ENCODE results near the gene MSL3B.
A peak's percentile ranks its signal among the peaks of the same experiment; 100 is the strongest.

Gene MSL3B

DNA sequence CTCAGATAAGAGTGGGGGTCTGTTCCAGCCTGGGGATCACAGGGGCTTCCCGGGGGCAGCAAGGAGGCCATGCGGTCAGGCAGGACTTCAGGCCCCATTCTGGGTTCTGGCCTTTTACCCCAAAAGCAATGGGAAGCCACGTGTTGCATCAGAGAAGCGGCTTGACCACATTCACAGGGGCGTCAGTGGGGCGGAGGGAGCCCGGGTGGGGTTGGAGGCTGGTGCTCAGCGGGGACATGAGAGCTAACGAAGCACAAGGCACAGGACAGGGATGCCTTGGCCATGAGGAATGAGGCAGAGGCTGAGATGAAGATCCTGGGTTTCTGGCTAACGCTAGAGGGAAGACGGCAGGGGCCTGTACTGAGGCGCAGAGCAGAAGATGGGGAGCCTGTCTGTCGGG lies 19.9 kb downstream of the MSL3B start:
- ATAC-seq (no peak), DNase-seq (no peak)
- Mint-ChIP-seq H3K36me3 (peaks cover 83% of the 10 kb centered on the region), H3K4me1 (peaks cover 46% of the 10 kb centered on the region), H3K27ac (no peak overlapping the region), H3K9me3 (ENCODE audit: low read depth) (no peaks in the 10 kb centered on the region), H3K4me3 (no peak overlapping the region), H3K27me3 (no peaks in the 10 kb centered on the region)
- CTCF ChIA-PET, result interaction anchor here (2.2 kb wide), 1 partner anchor 10 kb away, joined by 6 read pairs; no protein-coding TSS in a partner anchor

DNA sequence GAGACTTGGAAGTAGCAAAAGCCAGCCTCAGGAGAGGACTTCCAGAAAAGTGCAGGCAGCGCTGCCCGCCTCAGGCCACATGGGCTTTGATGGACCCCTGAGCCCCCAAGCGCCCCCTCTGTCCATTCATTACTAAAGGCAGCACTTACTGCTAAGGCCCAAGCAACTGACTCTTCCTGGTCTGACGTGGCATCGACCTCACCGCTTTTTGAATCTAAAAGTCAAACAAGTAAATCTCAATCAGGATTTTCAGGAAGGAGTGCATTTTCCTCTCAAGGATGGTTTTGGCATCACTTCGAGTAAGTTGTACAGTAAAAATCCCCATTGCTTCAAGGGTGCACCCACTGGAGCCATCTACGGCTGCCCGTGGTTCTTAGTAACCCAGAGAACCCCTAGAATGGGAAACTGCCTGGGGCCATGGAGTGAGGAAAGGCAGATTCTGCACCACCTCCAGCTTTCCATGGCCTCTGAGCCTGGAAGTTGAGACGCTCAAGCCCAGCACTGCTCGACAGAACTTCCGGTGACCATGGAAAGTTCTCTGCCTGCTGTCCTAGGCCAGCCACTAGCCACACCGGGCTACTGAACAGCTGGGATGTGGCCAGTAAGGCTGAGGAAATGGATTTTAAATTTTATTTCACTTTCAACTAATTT lies 20.8 kb downstream of the MSL3B start:
- DNase-seq (no peak), ATAC-seq (no peak)
- Mint-ChIP-seq H3K27ac (no peak overlapping the region), H3K9me3 (ENCODE audit: low read depth) (no peaks in the 10 kb centered on the region), H3K36me3 (peaks cover 82% of the 10 kb centered on the region), H3K4me1 (peaks cover 42% of the 10 kb centered on the region), H3K4me3 (no peak overlapping the region), H3K27me3 (no peaks in the 10 kb centered on the region)
- CTCF ChIA-PET, result no interaction called here

DNA sequence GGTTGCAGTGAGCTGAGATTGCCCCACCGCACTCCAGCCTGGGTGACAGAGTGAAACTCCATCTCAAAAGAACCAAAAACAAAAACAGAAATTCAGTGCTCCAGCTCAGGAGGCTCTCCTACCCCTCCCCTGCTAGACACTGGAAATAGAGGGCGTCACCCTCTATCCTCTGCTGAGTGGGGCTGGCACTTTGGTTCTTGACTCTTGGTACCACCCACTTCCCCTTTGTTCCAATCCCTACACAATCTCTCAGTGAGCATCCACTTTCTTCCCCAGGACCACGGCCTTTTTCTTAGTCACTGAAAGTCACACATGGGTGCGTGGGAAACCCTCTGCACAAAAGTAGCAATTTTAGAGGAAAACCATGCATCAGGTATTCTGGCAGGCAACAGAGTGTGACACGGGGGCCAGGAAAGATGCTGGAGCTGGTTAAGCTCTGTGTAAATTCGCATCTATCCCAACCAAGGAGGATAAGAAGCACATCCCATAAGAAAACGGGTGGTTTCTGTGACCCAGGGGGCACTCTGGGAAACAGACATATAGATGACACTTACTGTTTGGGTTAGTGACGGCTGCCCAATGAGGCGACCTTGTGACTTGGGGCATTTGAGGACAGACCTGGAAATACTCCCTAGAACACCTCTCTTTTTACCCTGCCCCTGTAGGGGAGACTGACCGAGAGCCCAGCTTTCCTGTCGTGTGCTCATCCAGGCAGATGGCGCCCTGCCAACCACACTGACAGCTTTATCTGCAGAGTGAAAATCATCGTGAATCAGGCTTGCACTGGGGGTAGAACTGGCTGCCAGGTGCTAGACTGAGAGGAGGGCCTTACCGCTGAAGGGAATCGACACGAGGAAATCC lies 21.6 kb downstream of the MSL3B start:
- ATAC-seq (no peak), DNase-seq (no peak)
- CTCF ChIA-PET, result no interaction called here
- Mint-ChIP-seq H3K27ac (no peak overlapping the region), H3K27me3 (no peaks in the 10 kb centered on the region), H3K4me1 (peaks cover 38% of the 10 kb centered on the region), H3K36me3 (peaks cover 82% of the 10 kb centered on the region), H3K4me3 (no peak overlapping the region), H3K9me3 (ENCODE audit: low read depth) (no peaks in the 10 kb centered on the region)

GRCh38 chr2:233845301-233846060 lies 22.7 kb downstream of the MSL3B start:
- CTCF ChIA-PET, result no interaction called here
- Mint-ChIP-seq H3K36me3 (peaks cover 84% of the 10 kb centered on the region), H3K4me3 (no peak overlapping the region), H3K4me1 (peaks cover 39% of the 10 kb centered on the region), H3K27ac (no peak overlapping the region), H3K27me3 (no peaks in the 10 kb centered on the region), H3K9me3 (ENCODE audit: low read depth) (no peaks in the 10 kb centered on the region)
- no peak for ATAC-seq
- DNase-seq, result no peak

DNA sequence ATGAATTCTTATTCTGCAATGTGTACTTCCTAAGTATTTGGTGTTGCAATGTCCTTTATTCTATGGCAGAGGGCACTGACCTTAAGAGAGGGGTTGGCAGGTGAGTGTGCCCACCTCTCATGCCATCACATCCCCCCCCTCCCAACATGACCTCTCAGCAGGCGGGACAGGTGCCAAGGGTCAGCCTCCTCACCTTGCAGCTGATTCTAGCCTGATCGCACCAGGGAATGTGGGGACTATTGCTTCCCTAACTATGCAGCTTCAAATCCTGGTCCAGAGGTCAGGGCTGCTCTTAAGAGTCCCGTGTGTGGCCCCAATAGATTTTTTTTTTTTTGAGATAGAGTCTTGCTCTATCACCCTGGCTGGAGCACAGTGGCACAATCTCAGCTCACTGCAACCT lies 23.4 kb downstream of the MSL3B start:
- Mint-ChIP-seq H3K4me1 (peaks cover 41% of the 10 kb centered on the region), H3K4me3 (no peak overlapping the region), H3K27me3 (no peaks in the 10 kb centered on the region), H3K36me3 (peaks cover 85% of the 10 kb centered on the region), H3K9me3 (ENCODE audit: low read depth) (no peaks in the 10 kb centered on the region), H3K27ac (no peak overlapping the region)
- ATAC-seq, result no peak
- CTCF ChIA-PET, result interaction anchor here (0.8 kb wide), 1 partner anchor 23 kb away, joined by 3 read pairs; the partner anchor contains the start of gene MSL3B
- no peak for DNase-seq

- peaks cover 44% of the 10 kb centered on the region for H3K4me1 Mint-ChIP-seq
- H3K27me3 Mint-ChIP-seq, result no peaks in the 10 kb centered on the region
- no peak for ATAC-seq
- H3K4me3 Mint-ChIP-seq, result no peak overlapping the region
- H3K9me3 Mint-ChIP-seq (ENCODE audit: low read depth), result no peaks in the 10 kb centered on the region
- H3K36me3 Mint-ChIP-seq, result peaks cover 85% of the 10 kb centered on the region
- DNase-seq, result no peak
- no peak overlapping the region for H3K27ac Mint-ChIP-seq
- CTCF ChIA-PET, result interaction anchor here (0.8 kb wide), 2 partner anchors 13 to 24 kb away, joined by 3 read pairs; partner anchors contain the start of gene MSL3B
Measured at GRCh38 chr2:233844064-233844807, 23.9 kb downstream of the MSL3B start.

GRCh38 chr2:233841183-233841582 lies 27.0 kb downstream of the MSL3B start:
- ATAC-seq (no peak), DNase-seq (no peak)
- Mint-ChIP-seq H3K27ac (no peak overlapping the region), H3K4me1 (peaks cover 43% of the 10 kb centered on the region), H3K36me3 (peaks cover 89% of the 10 kb centered on the region), H3K9me3 (ENCODE audit: low read depth) (no peaks in the 10 kb centered on the region), H3K27me3 (no peaks in the 10 kb centered on the region), H3K4me3 (no peak overlapping the region)
- CTCF ChIA-PET, result no interaction called here

DNA sequence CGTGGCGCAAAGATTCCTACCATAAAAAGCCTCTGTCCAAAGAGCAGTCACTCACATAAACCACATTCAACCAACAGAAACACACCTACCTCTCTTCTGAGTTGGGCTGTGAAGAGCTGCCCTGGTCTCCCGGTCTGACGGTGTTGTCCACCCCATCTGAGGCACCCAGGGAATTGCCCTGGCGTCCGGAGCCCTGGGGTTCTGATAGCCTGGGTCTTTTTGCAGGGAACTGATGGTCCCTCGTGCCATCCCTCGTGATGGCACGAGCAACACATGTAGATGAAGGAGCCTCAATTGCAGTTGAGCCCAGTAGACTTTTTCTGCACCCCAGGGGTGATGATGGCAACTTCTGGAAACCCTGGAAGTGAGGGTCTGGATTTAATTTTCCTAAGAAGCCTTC lies 27.7 kb downstream of the MSL3B start:
- CTCF ChIA-PET, result no interaction called here
- H3K4me1 Mint-ChIP-seq, result peaks cover 43% of the 10 kb centered on the region
- no peaks in the 10 kb centered on the region for H3K27me3 Mint-ChIP-seq
- H3K27ac Mint-ChIP-seq, result no peak overlapping the region
- ATAC-seq (no peak), DNase-seq (no peak)
- H3K4me3 Mint-ChIP-seq, result no peak overlapping the region
- peaks cover 88% of the 10 kb centered on the region for H3K36me3 Mint-ChIP-seq
- no peaks in the 10 kb centered on the region for H3K9me3 Mint-ChIP-seq (ENCODE audit: low read depth)

- H3K9me3 Mint-ChIP-seq (ENCODE audit: low read depth), result no peaks in the 10 kb centered on the region
- H3K4me3 Mint-ChIP-seq, result no peak overlapping the region
- H3K4me1 Mint-ChIP-seq, result peaks cover 44% of the 10 kb centered on the region
- no peak overlapping the region for H3K27ac Mint-ChIP-seq
- H3K36me3 Mint-ChIP-seq, result peaks cover 90% of the 10 kb centered on the region
- ATAC-seq (no peak), DNase-seq (no peak)
- H3K27me3 Mint-ChIP-seq, result no peaks in the 10 kb centered on the region
- CTCF ChIA-PET, result no interaction called here
Measured at GRCh38 chr2:233839447-233839820, 28.8 kb downstream of the MSL3B start.

DNA sequence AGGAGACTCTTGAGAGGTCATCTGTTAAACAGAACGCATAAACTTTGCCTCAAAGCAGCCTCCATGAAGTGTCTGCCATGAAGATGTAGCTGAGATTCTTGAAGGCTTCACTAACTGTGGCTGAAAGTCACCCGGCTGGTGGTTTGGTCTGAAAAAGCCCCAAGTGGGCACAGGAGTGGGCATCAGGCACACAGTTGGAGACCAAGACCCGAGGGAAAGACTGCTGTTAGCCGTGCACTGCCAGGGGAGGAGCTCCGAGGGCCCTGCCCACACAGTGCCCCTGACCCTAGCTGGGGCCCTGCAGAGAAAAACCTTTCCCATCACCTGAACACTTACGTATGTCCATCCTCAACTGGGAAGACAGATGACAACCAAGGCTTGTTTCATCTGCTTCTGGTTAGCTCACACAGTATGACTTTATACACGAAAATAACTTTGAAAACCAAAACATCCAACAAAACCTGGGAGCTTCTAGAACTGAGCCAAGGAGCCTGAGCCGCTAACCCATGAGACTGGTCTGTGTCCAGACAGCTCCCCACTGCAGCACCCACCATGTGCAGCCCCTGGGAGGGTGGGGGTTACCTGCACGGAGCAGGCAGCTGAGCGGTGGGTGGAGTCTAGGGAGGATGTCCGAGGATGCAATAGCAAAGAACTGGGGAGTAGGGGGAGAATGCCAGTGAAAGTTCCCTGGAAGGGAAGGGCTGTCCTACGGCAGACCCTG lies 29.3 kb downstream of the MSL3B start:
- DNase-seq, result no peak
- Mint-ChIP-seq H3K4me1 (peaks cover 44% of the 10 kb centered on the region), H3K9me3 (ENCODE audit: low read depth) (no peaks in the 10 kb centered on the region), H3K27me3 (no peaks in the 10 kb centered on the region), H3K4me3 (no peak overlapping the region), H3K27ac (peak overlapping the region; percentile 42), H3K36me3 (peaks cover 86% of the 10 kb centered on the region)
- CTCF ChIA-PET, result interaction anchor here (1.2 kb wide), 1 partner anchor 11 kb away, joined by 3 read pairs; no protein-coding TSS in a partner anchor
- ATAC-seq, result no peak

DNA sequence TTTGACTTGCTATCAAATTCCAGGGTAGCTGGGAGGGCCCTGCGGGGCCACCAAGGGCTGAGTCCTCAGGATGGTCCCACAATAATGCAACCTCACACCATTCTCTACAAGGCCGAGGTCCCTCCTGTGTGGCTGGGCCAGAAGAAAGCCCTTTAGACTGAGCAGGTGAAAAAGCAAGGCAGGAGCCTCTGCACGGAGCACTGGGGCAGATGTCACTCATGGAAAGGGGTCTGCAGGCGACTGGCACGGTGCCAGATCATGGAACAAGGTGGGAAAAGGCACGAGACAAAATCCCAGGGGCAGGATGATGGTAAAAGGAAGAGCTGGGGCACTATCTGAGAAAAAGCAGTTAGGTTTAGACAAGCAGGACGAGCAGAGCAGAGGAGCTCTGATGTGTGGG lies 29.9 kb downstream of the MSL3B start:
- Mint-ChIP-seq H3K9me3 (ENCODE audit: low read depth) (no peaks in the 10 kb centered on the region), H3K4me3 (no peak overlapping the region)

GRCh38 chr2:233837694-233838229 lies 30.4 kb downstream of the MSL3B start:
- H3K27me3 Mint-ChIP-seq, result no peaks in the 10 kb centered on the region
- DNase-seq (no peak), ATAC-seq (no peak)
- peaks cover 77% of the 10 kb centered on the region for H3K36me3 Mint-ChIP-seq
- no peaks in the 10 kb centered on the region for H3K9me3 Mint-ChIP-seq (ENCODE audit: low read depth)
- no peak overlapping the region for H3K4me3 Mint-ChIP-seq
- CTCF ChIA-PET, result interaction anchor here (1.1 to 1.2 kb wide), 2 partner anchors 10 to 17 kb away, joined by 3 to 4 read pairs; partner anchors contain the start of gene HJURP
- H3K4me1 Mint-ChIP-seq, result peaks cover 44% of the 10 kb centered on the region
- no peak overlapping the region for H3K27ac Mint-ChIP-seq

More for the DNA sequence above, 29.9 kb downstream of the MSL3B start:
- H3K27me3 Mint-ChIP-seq, result no peaks in the 10 kb centered on the region
- DNase-seq, result no peak
- CTCF ChIA-PET, result interaction anchor here (1.1 to 1.2 kb wide), 2 partner anchors 10 to 16 kb away, joined by 3 to 4 read pairs; partner anchors contain the start of gene HJURP
- ATAC-seq, result no peak
- peaks cover 44% of the 10 kb centered on the region for H3K4me1 Mint-ChIP-seq
- peak overlapping the region; percentile 42 for H3K27ac Mint-ChIP-seq
- H3K36me3 Mint-ChIP-seq, result peaks cover 81% of the 10 kb centered on the region

Data from activated CD8-positive, alpha-beta memory T cell treated with anti-CD3 and anti-CD28 coated beads, Interleukin-2, amount 10 ng/mL, durations not matched to agents 7 days and 5 days (primary cell).